ENCODE data around the gene EID3.

The EID3 gene

GRCh38 chr12:104337030-104337558 is 33.6 kb downstream of the EID3 start:
- DNase-seq (ENCODE audit: low read depth in 2 of 2) = no peak

GRCh38 chr12:104339663-104340062 is 36.1 kb downstream of the EID3 start:
- DNase-seq (ENCODE audit: low read depth in 2 of 2) = no peak

GRCh38 chr12:104340177-104340576 is 36.6 kb downstream of the EID3 start:
- DNase-seq (ENCODE audit: low read depth in 2 of 2) = no peak

- DNase-seq (ENCODE audit: low read depth in 2 of 2) = no peak
Observed at GRCh38 chr12:104340925-104341611, 37.5 kb downstream of the EID3 start.

GRCh38 chr12:104342147-104342546 is 38.6 kb downstream of the EID3 start:
- no peak for DNase-seq (ENCODE audit: low read depth in 2 of 2)

GRCh38 chr12:104342635-104343249 is 39.2 kb downstream of the EID3 start:
- no peak for DNase-seq (ENCODE audit: low read depth in 2 of 2)

GRCh38 chr12:104344682-104345081 is 41.1 kb downstream of the EID3 start:
- DNase-seq (ENCODE audit: low read depth in 2 of 2) = no peak

- no peak for DNase-seq (ENCODE audit: low read depth in 2 of 2)
Observed at GRCh38 chr12:104345234-104346066, 41.9 kb downstream of the EID3 start.

GRCh38 chr12:104347374-104348075 is 44.0 kb downstream of the EID3 start:
- DNase-seq (ENCODE audit: low read depth in 2 of 2) = no peak

GRCh38 chr12:104348283-104348993 is 44.9 kb downstream of the EID3 start:
- DNase-seq (ENCODE audit: low read depth in 2 of 2) = no peak

- DNase-seq (ENCODE audit: low read depth in 2 of 2) = no peak
Observed at GRCh38 chr12:104348994-104349494, 45.5 kb downstream of the EID3 start.

GRCh38 chr12:104350211-104351056 is 46.9 kb downstream of the EID3 start:
- DNase-seq (ENCODE audit: low read depth in 2 of 2) = no peak

GRCh38 chr12:104351057-104351983 is 47.8 kb downstream of the EID3 start:
- no peak for DNase-seq (ENCODE audit: low read depth in 2 of 2)

GRCh38 chr12:104352106-104352713 is 48.7 kb downstream of the EID3 start:
- DNase-seq (ENCODE audit: low read depth in 2 of 2) = no peak

- no peak for DNase-seq (ENCODE audit: low read depth in 2 of 2)
Observed at GRCh38 chr12:104353012-104353981, 49.8 kb downstream of the EID3 start.

GRCh38 chr12:104354167-104354867 is 50.8 kb downstream of the EID3 start:
- DNase-seq (ENCODE audit: low read depth in 2 of 2) = no peak
